ENCODE data around the gene JARID2.

Gene JARID2

DNA sequence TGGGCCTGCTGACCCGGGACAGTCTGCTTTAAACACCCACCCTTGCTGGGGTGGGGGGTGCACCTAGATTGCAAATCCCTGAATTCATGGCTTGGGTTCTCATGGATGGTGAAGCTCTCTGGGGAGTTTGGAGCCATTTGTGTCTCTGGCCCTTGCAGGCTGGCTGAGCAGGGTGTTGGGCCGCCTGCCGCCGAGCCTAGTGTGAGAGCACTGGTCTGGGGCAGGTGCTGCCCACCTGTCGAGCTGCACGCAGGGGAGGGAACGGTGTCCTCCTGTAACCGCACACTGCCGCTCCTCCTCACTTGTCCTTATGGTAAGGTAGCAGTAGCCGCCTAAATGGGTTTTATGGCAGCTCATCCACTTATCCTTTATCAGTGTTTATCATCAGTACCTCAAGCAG is 273.0 kb downstream of the JARID2 start:
- DNase-seq (ENCODE audit: low read depth, low spot score): no peak

- no peak for DNase-seq (ENCODE audit: low read depth, low spot score)
Observed at GRCh38 chr6:15519681-15520080, 273.8 kb downstream of the JARID2 start.

- DNase-seq (ENCODE audit: low read depth, low spot score): no peak
Observed at GRCh38 chr6:15520626-15521203, 274.8 kb downstream of the JARID2 start.

- no peak for DNase-seq (ENCODE audit: low read depth, low spot score)
Observed at GRCh38 chr6:15521582-15521981, 275.7 kb downstream of the JARID2 start.

GRCh38 chr6:15522026-15522425 is 276.2 kb downstream of the JARID2 start:
- no peak for DNase-seq (ENCODE audit: low read depth, low spot score)

GRCh38 chr6:15522427-15522826 is 276.6 kb downstream of the JARID2 start:
- no peak for DNase-seq (ENCODE audit: low read depth, low spot score)

- DNase-seq (ENCODE audit: low read depth, low spot score): no peak
Observed at GRCh38 chr6:15522856-15523529, 277.1 kb downstream of the JARID2 start.

DNA sequence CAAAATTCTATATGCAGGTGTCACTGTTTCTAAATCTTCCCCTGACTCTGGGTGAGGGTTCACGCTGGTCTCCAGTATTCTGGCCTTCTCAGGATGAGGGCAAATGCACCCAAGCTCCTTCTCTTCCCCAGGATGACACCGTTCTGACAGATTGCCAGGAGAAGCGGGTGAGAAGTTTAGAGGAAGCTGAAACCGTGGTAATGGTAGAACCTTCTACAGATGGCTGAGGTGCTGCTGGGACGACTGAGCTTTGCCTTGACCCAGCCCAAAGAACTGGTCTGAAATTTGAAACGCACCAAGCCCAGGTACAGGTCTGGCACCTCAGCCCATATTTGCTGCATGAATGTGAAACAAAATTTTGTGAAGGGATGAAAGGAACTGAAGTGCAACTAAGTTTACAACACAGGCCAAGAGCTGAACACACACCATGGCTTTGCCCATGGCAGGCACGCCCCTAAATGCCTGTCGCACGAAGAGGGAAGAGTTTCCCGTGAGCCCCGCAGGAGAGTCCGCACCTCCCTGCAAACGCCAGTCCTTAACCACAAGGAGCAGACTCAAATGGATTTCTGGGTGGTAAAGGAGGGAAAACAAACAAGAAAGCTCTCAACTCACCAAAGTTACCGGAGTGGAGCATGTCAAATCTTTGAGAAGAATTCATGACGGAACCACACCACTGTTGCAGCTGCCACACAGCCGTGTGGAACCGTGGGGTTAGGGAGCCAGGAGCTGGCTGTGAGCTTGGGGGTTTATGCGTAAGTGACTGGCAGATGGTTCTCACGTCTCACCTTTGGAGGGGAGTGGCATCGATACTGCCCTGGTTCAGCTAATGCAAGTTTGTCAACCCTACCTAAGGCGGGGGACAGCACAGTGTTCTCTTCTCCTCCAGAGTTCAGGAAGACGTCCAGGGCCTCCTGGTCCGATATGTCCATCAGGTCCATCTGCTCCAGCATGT is 278.1 kb downstream of the JARID2 start:
- DNase-seq (ENCODE audit: low read depth, low spot score): no peak

DNA sequence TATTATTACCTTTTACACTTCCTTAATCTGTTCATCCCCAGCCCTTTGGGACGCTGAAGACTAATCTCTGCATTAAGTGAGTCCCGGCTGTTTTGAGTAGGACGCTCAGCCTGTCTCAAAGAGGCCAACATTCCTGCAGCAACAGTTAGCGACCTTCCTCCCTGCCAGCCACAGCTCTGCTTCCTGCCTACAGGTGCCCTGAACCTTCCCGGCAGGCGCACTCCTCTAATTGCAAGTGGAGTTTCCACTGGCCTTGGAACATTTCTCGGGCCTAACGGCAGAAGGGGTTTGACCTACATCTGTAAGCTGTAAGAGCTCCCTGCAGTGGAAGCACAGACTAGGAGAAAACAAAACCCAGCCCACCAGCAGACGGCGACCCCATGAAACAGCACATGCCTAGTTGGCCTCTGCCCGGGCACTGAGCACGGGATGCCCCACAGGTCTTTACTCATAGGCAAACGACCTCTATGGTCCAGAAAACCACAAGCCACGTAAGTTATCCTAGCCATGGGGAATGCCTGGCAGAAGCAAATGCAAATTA is 279.1 kb downstream of the JARID2 start:
- DNase-seq (ENCODE audit: low read depth, low spot score): no peak

DNA sequence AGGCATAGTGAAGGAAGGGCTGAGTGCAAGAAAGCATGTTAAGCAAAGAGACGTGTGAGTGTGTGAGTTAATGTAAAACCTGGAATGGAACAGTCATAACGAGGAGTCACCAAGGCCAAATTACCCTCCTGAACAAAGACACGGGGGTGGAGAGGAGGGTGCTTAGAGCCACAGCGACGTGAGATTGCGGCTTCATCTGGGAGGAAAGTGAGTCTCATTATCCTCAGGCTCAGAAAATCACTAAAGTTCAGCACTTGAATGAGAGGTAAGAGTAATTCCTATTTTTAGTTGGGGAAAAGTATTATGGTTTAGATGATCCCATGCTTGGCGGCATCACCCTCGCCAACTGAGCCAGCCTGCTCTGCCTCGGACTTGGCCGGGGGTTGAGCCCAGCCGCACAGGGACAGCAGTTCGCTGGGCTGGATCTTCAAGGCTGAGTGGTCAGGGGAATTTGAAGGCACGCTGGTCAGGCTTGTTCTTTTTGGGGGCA is 280.4 kb downstream of the JARID2 start:
- DNase-seq (ENCODE audit: low read depth, low spot score): no peak

DNA sequence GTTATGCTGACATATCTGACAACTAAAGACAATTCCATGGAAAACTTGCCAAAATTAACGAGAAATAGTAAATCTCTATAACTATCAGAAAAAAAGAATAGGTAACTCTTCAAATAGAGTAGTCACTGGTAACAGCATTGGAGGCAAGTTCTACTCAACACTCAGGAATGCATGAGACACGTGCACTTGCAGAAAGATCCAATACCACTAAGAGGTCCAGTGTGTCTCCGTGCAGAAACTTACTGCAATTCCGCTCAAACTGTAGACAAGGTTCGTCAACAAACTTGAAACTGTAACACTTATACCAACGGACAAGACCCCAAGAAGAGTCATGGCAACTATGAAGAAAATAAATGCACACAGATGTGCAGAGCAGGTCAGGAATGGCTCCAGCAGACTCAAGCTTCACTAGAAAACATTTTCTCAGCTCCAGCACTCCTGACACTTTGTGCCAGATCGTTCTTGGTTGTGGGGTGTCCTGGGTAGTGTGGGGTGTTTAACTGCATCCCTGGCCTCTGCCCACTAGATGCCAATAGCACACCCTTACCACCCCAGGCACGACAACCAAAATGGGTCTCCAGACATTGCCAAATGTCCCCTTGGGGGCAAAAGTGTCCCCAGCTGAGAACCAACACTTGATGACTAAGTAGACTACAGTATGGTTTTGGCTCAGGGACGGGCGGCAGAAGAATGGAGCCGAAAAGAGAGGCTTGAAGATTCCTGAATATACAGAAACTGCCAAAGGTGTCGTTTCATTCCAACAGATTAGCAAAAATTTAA is 282.2 kb downstream of the JARID2 start:
- no peak for DNase-seq (ENCODE audit: low read depth, low spot score)

DNA sequence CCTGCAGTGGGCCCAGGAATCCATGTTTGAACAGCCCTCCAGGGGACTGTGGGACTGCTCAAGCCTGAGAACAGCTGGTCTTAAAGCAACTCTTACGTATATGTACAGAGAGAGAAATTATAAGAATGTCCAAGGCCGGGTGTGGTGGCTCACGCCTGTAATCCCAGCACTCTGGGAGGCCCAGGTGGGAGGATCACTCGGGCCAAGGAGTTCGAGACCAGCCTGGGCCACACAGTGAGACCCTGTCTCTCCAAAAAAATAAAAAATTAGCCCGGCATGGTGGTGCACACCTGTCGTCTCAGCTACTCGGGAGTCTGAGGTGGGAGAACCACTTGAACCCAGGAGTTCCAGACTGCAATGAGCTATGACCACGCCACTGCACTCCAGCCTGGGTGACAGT is 283.0 kb downstream of the JARID2 start:
- DNase-seq (ENCODE audit: low read depth, low spot score): no peak

- no peak for DNase-seq (ENCODE audit: low read depth, low spot score)
Observed at GRCh38 chr6:15530411-15530810, 284.5 kb downstream of the JARID2 start.

GRCh38 chr6:15531973-15532372 is 286.1 kb downstream of the JARID2 start:
- no peak for DNase-seq (ENCODE audit: low read depth, low spot score)

DNA sequence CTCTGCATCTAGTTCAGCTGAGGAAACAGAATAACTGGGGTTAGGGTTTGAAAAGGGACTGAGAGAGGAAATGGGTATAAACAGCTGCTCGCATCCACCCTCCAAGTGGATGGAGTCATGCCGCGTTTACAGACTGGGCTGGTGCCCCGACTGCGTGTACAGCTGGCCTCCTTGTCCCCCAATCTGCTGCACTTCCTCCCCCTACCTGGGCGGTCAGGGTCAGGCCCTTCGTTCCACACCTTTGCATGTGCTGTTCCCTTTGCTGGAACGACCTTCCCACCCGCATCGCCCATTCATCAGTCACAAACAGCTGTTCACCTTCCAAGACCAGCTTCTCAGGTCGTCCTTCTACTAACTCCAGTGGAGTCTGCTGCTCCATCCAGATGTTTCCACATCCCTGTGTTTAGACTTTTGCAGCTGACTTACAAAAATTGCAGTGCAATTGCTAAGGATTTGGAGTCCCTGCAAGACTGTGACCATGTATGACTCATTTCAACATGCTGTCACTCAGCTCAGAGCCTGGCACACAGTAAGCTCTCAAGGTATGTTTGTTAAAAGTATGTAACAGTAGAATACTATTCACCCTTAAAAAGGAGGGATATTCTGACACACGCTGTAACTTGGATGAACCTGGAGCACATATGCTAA is 287.6 kb downstream of the JARID2 start:
- no peak for DNase-seq (ENCODE audit: low read depth, low spot score)

GRCh38 chr6:15534974-15535373 is 289.1 kb downstream of the JARID2 start:
- DNase-seq (ENCODE audit: low read depth, low spot score): no peak

- DNase-seq (ENCODE audit: low read depth, low spot score): no peak
Observed at GRCh38 chr6:15535495-15536197, 289.8 kb downstream of the JARID2 start.

DNA sequence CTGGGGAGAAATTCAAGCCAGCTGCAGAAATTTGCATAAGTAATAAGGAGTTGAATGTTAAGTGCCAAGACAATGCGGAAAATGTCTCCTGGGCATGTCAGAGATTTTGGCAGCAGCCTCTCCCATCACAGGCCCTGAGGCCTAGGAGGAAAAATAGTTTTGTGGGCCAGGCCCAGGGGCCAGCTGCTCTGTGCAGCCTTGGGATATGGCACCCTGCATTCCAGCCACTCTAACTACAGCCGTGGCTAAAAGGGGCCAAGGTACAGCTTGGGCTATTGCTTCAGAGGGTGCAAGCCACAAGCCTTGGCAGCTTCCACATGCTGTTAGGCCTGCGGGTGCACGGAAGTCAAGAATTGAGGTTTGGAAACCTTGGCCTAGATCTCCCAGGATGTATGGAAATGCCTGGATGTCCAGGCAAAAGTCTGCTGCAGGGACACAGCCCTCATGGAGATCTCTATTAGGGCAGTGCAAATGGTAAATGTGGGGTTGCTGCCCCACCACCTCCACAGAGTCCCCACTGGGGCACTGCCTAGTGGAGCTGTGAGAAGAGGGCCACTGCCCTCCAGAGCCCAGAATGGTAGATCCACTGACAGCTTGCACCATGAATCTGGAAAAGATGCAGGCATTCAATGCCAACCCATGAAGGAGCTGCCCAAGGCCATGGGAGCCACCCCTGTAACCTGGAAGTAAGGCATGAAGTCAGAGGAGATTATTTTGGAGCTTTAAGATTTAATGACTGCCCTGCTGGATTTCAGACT is 290.5 kb downstream of the JARID2 start:
- DNase-seq (ENCODE audit: low read depth, low spot score): no peak

GRCh38 chr6:15538106-15538505 is 292.2 kb downstream of the JARID2 start:
- no peak for DNase-seq (ENCODE audit: low read depth, low spot score)
